H1 (cell line): ENCODE data around the gene EMX1. TPM values are rescaled to one million over a fixed set of nuclear protein-coding genes. Genes with fewer than 3 reads are reported as not detected.

Experiments
- CTCF ChIA-PET: fragments of 300-600 bp; sonication (Branson Sonifier 250); formaldehyde crosslinking; loops from one replicate; lab custom pipeline; 2021; ENCODE audit not compliant: partially characterized antibody; lab: Charles Lee
- POLR2A ChIA-PET: fragments of 300-600 bp; sonication (Branson Sonifier 250); formaldehyde crosslinking; loops from one replicate; lab custom pipeline; 2021; ENCODE audit warnings: inconsistent platforms; ENCODE audit not compliant: partially characterized antibody; lab: Charles Lee
- DNase-seq, 2 experiments: peaks; one replicate each; pipeline versions ENCODE4 v3.0.0 to v3.0.0-alpha.2; 2010 to 2022; ENCODE audit warnings: low spot score in 2 of 2, low read depth in 1 of 2, mixed read lengths in 1 of 2
- FAIRE-seq: peaks from 2 replicates; lab custom pipeline; 2011; peaks lifted over from hg19 to GRCh38; lab: Jason Lieb, UNC
- H2AFZ ChIP-seq: 2 replicates; pipeline ENCODE4 v1.8.1; 2012; ENCODE audit warnings: low read length, inconsistent platforms
- H2AK5ac ChIP-seq: 2 replicates; pipeline ENCODE4 v1.6.1; 2013; ENCODE audit warnings: low read depth, low read length
- H2BK120ac ChIP-seq: replicated peaks from 2 replicates; pipeline ENCODE3; 2013; ENCODE audit warnings: low read depth, low read length, inconsistent platforms
- H2BK12ac ChIP-seq: 2 replicates; pipeline ENCODE4 v1.6.1; 2013; ENCODE audit warnings: low read depth, low read length
- H2BK15ac ChIP-seq: 2 replicates; pipeline ENCODE4 v1.6.1; 2013; ENCODE audit warnings: low read length
- H2BK20ac ChIP-seq: 2 replicates; pipeline ENCODE4 v1.6.1; 2013; ENCODE audit warnings: low read length
- H2BK5ac ChIP-seq: 2 replicates; pipeline ENCODE4 v1.6.1; 2013; ENCODE audit warnings: low read depth, low read length
- H3K14ac ChIP-seq: 2 replicates; pipeline ENCODE4 v1.6.1; 2013; ENCODE audit warnings: inconsistent platforms; ENCODE audit not compliant: insufficient read length
- H3K18ac ChIP-seq: 2 replicates; pipeline ENCODE4 v1.6.1; 2013; ENCODE audit warnings: low read length; ENCODE audit errors: extremely low read depth
- H3K23ac ChIP-seq: 2 replicates; pipeline ENCODE4 v1.6.1; 2013; ENCODE audit warnings: inconsistent platforms; ENCODE audit not compliant: insufficient read length
- H3K23me2 ChIP-seq: 2 replicates; pipeline ENCODE4 v1.6.1; 2013; ENCODE audit warnings: low read depth, low read length
- H3K27ac ChIP-seq: 2 replicates; pipeline ENCODE4 v1.6.1; 2011; ENCODE audit warnings: low read depth, low read length, inconsistent platforms
- H3K27me3 ChIP-seq, 4 experiments: replicated peaks in 1 of 4; 1 replicate in 1 of 4; 2 replicates in 3 of 4; pipeline versions ENCODE4 v1.6.1 to v1.8.1; 2011 to 2013; ENCODE audit warnings: low read length in 3 of 4, mild to moderate bottlenecking in 3 of 4, inconsistent platforms in 2 of 4, mixed read lengths in 2 of 4, moderate library complexity in 1 of 4; ENCODE audit not compliant: control insufficient read depth in 3 of 4, insufficient read depth in 3 of 4; ENCODE audit errors: extremely low read depth in 1 of 4
- H3K36me3 ChIP-seq, 4 experiments: 2 replicates each; pipeline versions ENCODE4 v1.6.1 to v1.8.1; 2011 to 2013; ENCODE audit warnings: mild to moderate bottlenecking in 4 of 4, low read length in 3 of 4, moderate library complexity in 2 of 4, control low read depth in 1 of 4, inconsistent platforms in 1 of 4; ENCODE audit not compliant: insufficient read depth in 4 of 4, control insufficient read depth in 2 of 4
- H3K4ac ChIP-seq: replicated peaks from 2 replicates; pipeline ENCODE3; 2013; ENCODE audit warnings: low read length, low read depth, mixed read lengths, inconsistent platforms; ENCODE audit not compliant: insufficient read length
- H3K4me1 ChIP-seq, 4 experiments: replicated peaks in 1 of 4; 1 replicate in 1 of 4; 2 replicates in 3 of 4; pipeline versions ENCODE4 v1.6.1 to v1.8.1; 2011 to 2013; ENCODE audit warnings: low read length in 3 of 4, inconsistent platforms in 2 of 4, mixed read lengths in 1 of 4; ENCODE audit not compliant: insufficient read depth in 4 of 4, control insufficient read depth in 3 of 4
- H3K4me2 ChIP-seq, 2 experiments: 2 replicates each; pipeline versions ENCODE4 v1.6.1 to v1.8.1; 2011 to 2013; ENCODE audit warnings: low read depth in 2 of 2, low read length in 2 of 2, control low read depth in 1 of 2, inconsistent platforms in 1 of 2, mild to moderate bottlenecking in 1 of 2; ENCODE audit not compliant: insufficient read depth in 1 of 2
- H3K4me3 ChIP-seq, 4 experiments: fragments of 200-600, 300-600 bp in 1 of 4; sonication (generic), shearing (Covaris generic), sonication (Bioruptor Twin) in 1 of 4; 2 replicates each; pipeline versions ENCODE4 v1.5.1 to v1.8.1; 2011 to 2016; ENCODE audit warnings: low read length in 4 of 4, low read depth in 3 of 4, control low read depth in 2 of 4, inconsistent platforms in 2 of 4, mild to moderate bottlenecking in 2 of 4, mixed read lengths in 1 of 4, moderate library complexity in 1 of 4; ENCODE audit not compliant: insufficient read depth in 2 of 4; ENCODE audit errors: extremely low read depth in 1 of 4
- H3K56ac ChIP-seq: replicated peaks from 2 replicates; pipeline ENCODE3; 2013; ENCODE audit warnings: low read depth, mild to moderate bottlenecking, mixed read lengths, low read length, inconsistent platforms; ENCODE audit not compliant: insufficient read length
- H3K79me1 ChIP-seq: 2 replicates; pipeline ENCODE4 v1.6.1; 2013; ENCODE audit warnings: low read depth, low read length, control low read depth
- H3K79me2 ChIP-seq, 2 experiments: 2 replicates each; pipeline versions ENCODE4 v1.6.1 to v1.8.1; 2012 to 2013; ENCODE audit warnings: low read length in 2 of 2, mild to moderate bottlenecking in 2 of 2, inconsistent platforms in 1 of 2; ENCODE audit not compliant: insufficient read depth in 2 of 2, control insufficient read depth in 1 of 2
- H3K9ac ChIP-seq, 4 experiments: replicated peaks in 1 of 4; 1 replicate in 1 of 4; 2 replicates in 3 of 4; pipeline versions ENCODE4 v1.6.1 to v1.8.1; 2011 to 2013; ENCODE audit warnings: low read depth in 3 of 4, low read length in 3 of 4, control low read depth in 2 of 4, mild to moderate bottlenecking in 2 of 4, moderate library complexity in 2 of 4, inconsistent platforms in 1 of 4; ENCODE audit errors: extremely low read depth in 1 of 4
- H3K9me3 ChIP-seq, 2 experiments: 2 replicates each; pipeline versions ENCODE4 v1.6.1 to v1.8.1; 2012 to 2013; ENCODE audit warnings: mild to moderate bottlenecking in 2 of 2, moderate library complexity in 2 of 2, control low read depth in 1 of 2, inconsistent platforms in 1 of 2, low read depth in 1 of 2, low read length in 1 of 2, mixed read lengths in 1 of 2; ENCODE audit not compliant: insufficient read depth in 2 of 2
- H4K20me1 ChIP-seq, 2 experiments: replicated peaks in 1 of 2; 2 replicates each; pipeline versions ENCODE3 to v1.8.1; 2011 to 2013; ENCODE audit warnings: inconsistent platforms in 2 of 2, low read length in 2 of 2, mild to moderate bottlenecking in 1 of 2; ENCODE audit not compliant: insufficient read depth in 2 of 2, control insufficient read depth in 1 of 2
- H4K5ac ChIP-seq: 2 replicates; pipeline ENCODE4 v1.6.1; 2013; ENCODE audit warnings: low read length, low read depth, mixed read lengths, inconsistent platforms; ENCODE audit not compliant: insufficient read length
- H4K8ac ChIP-seq: 2 replicates; pipeline ENCODE4 v1.8.0; 2013; ENCODE audit warnings: mild to moderate bottlenecking, moderate library complexity, low read length, inconsistent platforms; ENCODE audit not compliant: insufficient read depth; ENCODE audit errors: extremely low read depth
- H4K91ac ChIP-seq: replicated peaks from 2 replicates; pipeline ENCODE3; 2013; ENCODE audit warnings: low read length, mixed read lengths, inconsistent platforms; ENCODE audit not compliant: insufficient read length
- CBX5 ChIP-seq: fragments of 300-800, 300-1000 bp; sonication (generic); IDR thresholded peaks from 2 replicates; pipeline ENCODE4 v1.7.1; 2016; ENCODE audit warnings: antibody characterized with exemption, low read length, low read depth
- CEBPB ChIP-seq: IDR thresholded peaks from 2 replicates; pipeline ENCODE4 v1.6.1; 2012; ENCODE audit warnings: low read depth, low read length
- NANOG ChIP-seq: IDR thresholded peaks from 2 replicates; pipeline ENCODE4 v1.6.1; 2011; ENCODE audit warnings: low read length, low read depth, mild to moderate bottlenecking, inconsistent platforms; ENCODE audit not compliant: insufficient read depth, poor library complexity, severe bottlenecking
- PHF8 ChIP-seq: fragments of 200-600 bp; sonication (generic); conservative IDR thresholded peaks from 2 replicates; pipeline ENCODE4 v1.7.1; 2012; ENCODE audit warnings: low read depth, mild to moderate bottlenecking, inconsistent platforms, low read length, moderate library complexity
- RNF2 ChIP-seq: fragments of 200-900, 300-1000 bp; sonication (generic); IDR thresholded peaks from 2 replicates; pipeline ENCODE4 v1.7.1; 2016; ENCODE audit warnings: borderline replicate concordance, low read depth, mild to moderate bottlenecking, antibody characterized with exemption, low read length; ENCODE audit not compliant: poor library complexity, severe bottlenecking; ENCODE audit errors: missing control alignments
- SIN3A ChIP-seq, 2 experiments: IDR thresholded peaks in 1 of 2; conservative IDR thresholded peaks in 1 of 2; 2 replicates each; pipeline ENCODE4 v1.6.1; 2011 to 2012; ENCODE audit warnings: low read length in 2 of 2, improper control_type of control experiment in 1 of 2, low read depth in 1 of 2, mild to moderate bottlenecking in 1 of 2
- SUZ12 ChIP-seq: fragments of 200-600 bp; sonication (generic); IDR thresholded peaks from 2 replicates; pipeline ENCODE4 v1.6.1; 2012; ENCODE audit warnings: mild to moderate bottlenecking, inconsistent platforms, low read length, moderate library complexity, mixed read lengths
- YY1 ChIP-seq: IDR thresholded peaks from 2 replicates; pipeline ENCODE4 v1.6.1; 2011; ENCODE audit warnings: low read depth, mild to moderate bottlenecking, low read length
- WGBS, 2 experiments: shearing (Covaris generic) in 1 of 2; methylation state at CpG; one replicate each; pipeline versions ENCODE4 v1.1.6 to v1.1.7; 2013 to 2015; ENCODE audit warnings: low lambda C conversion rate in 2 of 2, mixed read lengths in 2 of 2, inconsistent platforms in 1 of 2, low coverage in 1 of 2, missing lambda C conversion rate in 1 of 2; ENCODE audit not compliant: insufficient replicate concordance in 2 of 2, insufficient coverage in 1 of 2, insufficient read length in 1 of 2; ENCODE audit errors: extremely low coverage in 1 of 2, missing lambda C conversion rate in 1 of 2; 5-methylcytosine and 5-hydroxymethylcytosine counted together
- polyA plus RNA-seq, 7 experiments: library from polyadenylated mRNA; depleted of rRNA in 3 of 7; stranded (reverse) in 5 of 7; unstranded in 2 of 7; fragments of >200 nt in 5 of 7; fragments of 200-250 nt in 2 of 7; gene quantifications; 1 replicate in 5 of 7; 2 replicates in 1 of 7; 4 replicates in 1 of 7; pipeline versions ENCODE4 v1.2.1 to v1.2.3, GENCODE V29; 2011 to 2013; ENCODE audit warnings: missing spikeins in 2 of 7, mixed read lengths in 2 of 7
- total RNA-seq: library from RNA; stranded (reverse); fragmentation: NEBNext Ultra II Directional; extraction: Animal tissue kit (Norgen Biotek cat#: 25700); gene quantifications from 2 replicates; pipeline ENCODE4 v1.2.1, GENCODE V29; 2021
- TF ChIP-seq, protein P1 (sequence below): IDR thresholded peaks from 2 replicates; pipeline ENCODE4 v1.6.1; 2012; ENCODE audit warnings: inconsistent platforms

Gene EMX1
- total and polyA plus RNA-seq, 2 of the 8 experiments (the other 6 are each of a cell fraction or from before 2014, with no cell fraction given) = 2.4 to 4.9 TPM

DNA sequence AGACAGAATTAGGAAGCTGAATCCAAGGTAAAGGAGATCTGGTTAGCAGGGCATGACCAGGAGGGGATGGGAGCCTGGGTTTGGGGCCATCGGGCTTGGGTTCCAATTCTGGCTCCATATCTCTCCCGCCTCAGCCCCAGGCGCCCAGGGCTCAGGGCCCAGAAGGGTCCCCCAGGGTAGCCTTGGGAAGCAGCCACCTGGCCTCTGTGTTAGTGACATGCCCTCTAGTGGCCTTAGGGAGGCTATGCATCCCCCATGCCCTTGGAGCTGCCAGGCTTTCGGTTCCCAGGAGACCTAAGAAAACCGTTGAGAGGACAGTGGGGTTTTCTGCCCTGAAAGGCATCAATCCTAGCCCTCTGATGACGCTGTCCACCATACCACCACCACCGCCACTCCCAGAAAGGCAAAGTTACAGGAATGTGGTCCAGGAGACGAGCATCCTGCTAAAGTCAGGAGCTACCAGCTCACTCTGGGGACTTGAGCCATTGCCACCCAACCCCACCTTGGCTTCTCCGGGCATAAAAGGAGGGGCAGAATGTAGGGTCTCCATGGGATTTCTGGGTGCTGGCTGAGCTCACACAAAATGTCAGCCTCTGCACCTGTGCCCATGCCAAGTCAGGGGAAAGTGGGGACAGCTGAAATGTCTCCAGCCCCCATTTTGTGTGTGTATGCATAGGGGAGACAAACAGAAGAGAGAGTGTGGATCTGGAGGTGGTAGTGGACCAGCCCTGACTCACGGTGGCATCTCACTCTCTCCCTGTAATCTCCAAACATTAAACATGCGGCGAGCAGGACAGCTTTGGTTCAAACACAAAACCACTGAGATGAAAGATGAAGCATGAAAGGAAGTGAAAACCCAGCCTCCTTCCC lies 56.5 kb downstream of the EMX1 start:
- Histone ChIP-seq H3K9me3 (no peaks in the 10 kb centered on the region), H4K20me1 (no peaks in the 10 kb centered on the region), H2AK5ac (no peak overlapping the region; the same call in 1 of the 2 replicates), H3K9ac (no peak overlapping the region), H3K36me3 (0 out of 8 replicates have a peak, but pooled peaks cover 0 to 1% (median 0%) of the 10 kb centered on the region in 4 experiments), H4K91ac (peak overlapping the region; percentile 62), H3K14ac (no peak overlapping the region), H3K4me2 (no peak overlapping the region; a peak in 2 of 4 replicates), H3K4ac (no peak overlapping the region), H3K4me3 (no peak overlapping the region), H3K27ac (no peak overlapping the region), H3K56ac (no peak overlapping the region), H3K18ac (no peak overlapping the region; the same call in none of the 2 replicates), H4K5ac (no peak overlapping the region), H2BK120ac (no peak overlapping the region), H2BK15ac (no peak overlapping the region; the same call in 1 of the 2 replicates), H2BK12ac (peak overlapping the region; percentile 94; the same call in 1 of the 2 replicates), H3K23me2 (no peaks in the 10 kb centered on the region), H3K4me1 (peaks cover 5 to 21% (median 17%) of the 10 kb centered on the region in 4 experiments), H2BK5ac (peak overlapping the region; percentile 73; the same call in 1 of the 2 replicates), H3K23ac (no peak overlapping the region), H4K8ac (no peak overlapping the region), H2AFZ (no peak overlapping the region), H3K27me3 (no peaks in the 10 kb centered on the region; a peak in 1 of 7 replicates), H3K79me2 (no peaks in the 10 kb centered on the region), H2BK20ac (peak overlapping the region; percentile 73; the same call in 1 of the 2 replicates), H3K79me1 (no peaks in the 10 kb centered on the region)
- FAIRE-seq (peak; percentile 86), DNase-seq (peak in 1 of 2 experiments; percentile 85)
- CTCF ChIA-PET = interaction anchor here (0.7 to 6.3 kb wide), 47 partner anchors 10 to 263 kb away, joined by 3 to 113 read pairs (median 5); partner anchors contain the start of gene SPR
- WGBS, 2 experiments = 47% methylated on average over 12 of the region's 12 CpGs; no CpG with 5 or more reads in 1 of the 2 experiments
- POLR2A ChIA-PET = interaction anchor here (0.8 to 1.5 kb wide), 5 partner anchors 32 to 87 kb away, joined by 3 to 4 read pairs (median 3); partner anchors contain the start of genes EMX1 and SPR
- TF ChIP-seq NANOG = no peak
- TF ChIP-seq PHF8 = no peak
- TF ChIP-seq, protein P1, sequence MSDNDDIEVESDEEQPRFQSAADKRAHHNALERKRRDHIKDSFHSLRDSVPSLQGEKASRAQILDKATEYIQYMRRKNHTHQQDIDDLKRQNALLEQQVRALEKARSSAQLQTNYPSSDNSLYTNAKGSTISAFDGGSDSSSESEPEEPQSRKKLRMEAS = peak; percentile 31; the same call in 1 of the 2 replicates
- no peak for TF ChIP-seq CEBPB
- 0 out of 4 replicates have a peak, but pooled peaks of 1 of the 2 experiments have one; percentile 42 for TF ChIP-seq SIN3A (conservative IDR thresholded peaks at IDR 0.05 in 1 of 2, IDR thresholded peaks at IDR 0.05 in 1 of 2; ENCODE audit: low read depth in 1 of 2, low read length in 2 of 2)
- no peak; the same call in 1 of the 2 replicates for TF ChIP-seq SUZ12
- no peak for TF ChIP-seq RNF2
- TF ChIP-seq YY1 = no peak
- no peak for TF ChIP-seq CBX5
